HG03460 (cell line): ENCODE data around the gene GPR55.

ENCODE experiments used
- ATAC-seq: cut with Tn5 transposase; IDR thresholded peaks from one replicate; pipeline ENCODE4 v1.9.1; 2021; ENCODE audit not compliant: unreplicated experiment

The GPR55 gene

GRCh38 chr2:230935130-230935430, 10.0 kb upstream of the GPR55 start:
- no peak for ATAC-seq

GRCh38 chr2:230934231-230935129, 9.4 kb upstream of the GPR55 start:
- no peak for ATAC-seq

GRCh38 chr2:230933521-230934180, 8.6 kb upstream of the GPR55 start:
- no peak for ATAC-seq

GRCh38 chr2:230932556-230933511, 7.8 kb upstream of the GPR55 start:
- no peak for ATAC-seq

GRCh38 chr2:230931556-230932231, 6.7 kb upstream of the GPR55 start:
- ATAC-seq = no peak

- no peak for ATAC-seq
Observed at GRCh38 chr2:230930928-230931555, 6.0 kb upstream of the GPR55 start.

GRCh38 chr2:230930149-230930780, 5.2 kb upstream of the GPR55 start:
- ATAC-seq = no peak

- ATAC-seq = no peak
Observed at GRCh38 chr2:230929381-230930148, 4.5 kb upstream of the GPR55 start.

- ATAC-seq = no peak
Observed at GRCh38 chr2:230928701-230929380, 3.8 kb upstream of the GPR55 start.

GRCh38 chr2:230927711-230928341, 2.8 kb upstream of the GPR55 start:
- ATAC-seq = no peak

GRCh38 chr2:230925879-230926765, 1.1 kb upstream of the GPR55 start:
- peak; percentile 37 for ATAC-seq

GRCh38 chr2:230925443-230925878, 419 bp upstream of the GPR55 start:
- ATAC-seq = peak; percentile 13

GRCh38 chr2:230924092-230924469, 961 bp downstream of the GPR55 start:
- ATAC-seq = no peak

GRCh38 chr2:230922951-230923717, 1.9 kb downstream of the GPR55 start:
- ATAC-seq = no peak

- ATAC-seq = no peak
Observed at GRCh38 chr2:230921806-230922595, 3.0 kb downstream of the GPR55 start.

GRCh38 chr2:230920167-230920566, 4.9 kb downstream of the GPR55 start:
- no peak for ATAC-seq
